ENCODE data around the gene NR3C2. TPM values are rescaled to one million over a fixed set of nuclear protein-coding genes. Genes with fewer than 3 reads are reported as not detected.

NR3C2 gene
- polyA plus RNA-seq, 1 donor from 2014 or later = 0.06 TPM

DNA sequence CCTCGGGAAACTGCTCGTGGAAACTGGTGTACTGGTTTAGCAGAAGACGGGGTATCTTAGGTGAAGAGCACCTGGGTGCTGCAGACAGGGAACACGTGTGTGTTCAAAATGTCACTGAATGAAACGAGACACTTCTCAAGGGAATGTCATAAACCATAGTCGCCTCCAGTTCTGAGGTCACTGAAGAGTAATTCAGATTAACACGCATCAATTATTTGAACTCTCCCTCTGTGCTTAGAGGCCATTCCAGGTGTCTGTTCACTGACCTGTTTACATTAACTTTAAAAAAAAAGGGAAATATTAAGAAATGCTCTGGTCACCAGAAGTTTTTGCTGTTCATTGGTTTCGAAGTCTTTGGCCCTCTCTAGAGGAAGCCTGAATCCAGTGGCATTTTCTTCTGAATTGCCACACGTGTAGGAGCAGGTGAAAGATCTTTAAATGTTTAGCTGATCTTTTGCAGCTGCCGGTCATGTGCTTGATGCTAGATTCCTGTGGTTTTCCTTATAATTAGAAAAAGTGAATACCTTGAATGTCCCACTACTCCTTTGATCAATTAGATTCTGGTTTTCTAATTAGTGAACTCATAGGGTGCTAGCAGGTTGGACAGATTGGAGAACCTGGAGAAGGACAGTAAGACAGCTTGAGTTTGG lies 379.8 kb downstream of the NR3C2 start:
- H3K79me2 ChIP-seq (replicated peaks; ENCODE audit: insufficient read depth, low read length) = no peaks in the 10 kb centered on the region
- H3K36me3 ChIP-seq (ENCODE audit: insufficient read depth, low read length) = no peaks in the 10 kb centered on the region
- H3K4me3 ChIP-seq (ENCODE audit: low read length) = no peak overlapping the region
- H3K9me3 ChIP-seq (ENCODE audit: low read length) = no peaks in the 10 kb centered on the region
- no peak overlapping the region for H2AFZ ChIP-seq (ENCODE audit: low read depth, low read length)
- TF ChIP-seq RAD21 (conservative IDR thresholded peaks at IDR 0.05) (no peak), EZH2 (IDR thresholded peaks at IDR 0.05; ENCODE audit: borderline replicate concordance, insufficient read depth, low read length, poor library complexity, severe bottlenecking) (no peak), EP300 (conservative IDR thresholded peaks at IDR 0.05; ENCODE audit: poor library complexity, severe bottlenecking) (no peak), MXI1 (conservative IDR thresholded peaks at IDR 0.05; ENCODE audit: poor library complexity, severe bottlenecking) (no peak), POLR2AphosphoS5 (IDR thresholded peaks at IDR 0.05) (no peak), SMC3 (conservative IDR thresholded peaks at IDR 0.05; ENCODE audit: poor library complexity) (no peak), TAF1 (IDR thresholded peaks at IDR 0.05; ENCODE audit: low read depth) (no peak)
- TF ChIP-seq, protein P1, sequence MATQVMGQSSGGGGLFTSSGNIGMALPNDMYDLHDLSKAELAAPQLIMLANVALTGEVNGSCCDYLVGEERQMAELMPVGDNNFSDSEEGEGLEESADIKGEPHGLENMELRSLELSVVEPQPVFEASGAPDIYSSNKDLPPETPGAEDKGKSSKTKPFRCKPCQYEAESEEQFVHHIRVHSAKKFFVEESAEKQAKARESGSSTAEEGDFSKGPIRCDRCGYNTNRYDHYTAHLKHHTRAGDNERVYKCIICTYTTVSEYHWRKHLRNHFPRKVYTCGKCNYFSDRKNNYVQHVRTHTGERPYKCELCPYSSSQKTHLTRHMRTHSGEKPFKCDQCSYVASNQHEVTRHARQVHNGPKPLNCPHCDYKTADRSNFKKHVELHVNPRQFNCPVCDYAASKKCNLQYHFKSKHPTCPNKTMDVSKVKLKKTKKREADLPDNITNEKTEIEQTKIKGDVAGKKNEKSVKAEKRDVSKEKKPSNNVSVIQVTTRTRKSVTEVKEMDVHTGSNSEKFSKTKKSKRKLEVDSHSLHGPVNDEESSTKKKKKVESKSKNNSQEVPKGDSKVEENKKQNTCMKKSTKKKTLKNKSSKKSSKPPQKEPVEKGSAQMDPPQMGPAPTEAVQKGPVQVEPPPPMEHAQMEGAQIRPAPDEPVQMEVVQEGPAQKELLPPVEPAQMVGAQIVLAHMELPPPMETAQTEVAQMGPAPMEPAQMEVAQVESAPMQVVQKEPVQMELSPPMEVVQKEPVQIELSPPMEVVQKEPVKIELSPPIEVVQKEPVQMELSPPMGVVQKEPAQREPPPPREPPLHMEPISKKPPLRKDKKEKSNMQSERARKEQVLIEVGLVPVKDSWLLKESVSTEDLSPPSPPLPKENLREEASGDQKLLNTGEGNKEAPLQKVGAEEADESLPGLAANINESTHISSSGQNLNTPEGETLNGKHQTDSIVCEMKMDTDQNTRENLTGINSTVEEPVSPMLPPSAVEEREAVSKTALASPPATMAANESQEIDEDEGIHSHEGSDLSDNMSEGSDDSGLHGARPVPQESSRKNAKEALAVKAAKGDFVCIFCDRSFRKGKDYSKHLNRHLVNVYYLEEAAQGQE (IDR thresholded peaks at IDR 0.05; ENCODE audit: borderline replicate concordance) = no peak
- TF ChIP-seq, protein P2, sequence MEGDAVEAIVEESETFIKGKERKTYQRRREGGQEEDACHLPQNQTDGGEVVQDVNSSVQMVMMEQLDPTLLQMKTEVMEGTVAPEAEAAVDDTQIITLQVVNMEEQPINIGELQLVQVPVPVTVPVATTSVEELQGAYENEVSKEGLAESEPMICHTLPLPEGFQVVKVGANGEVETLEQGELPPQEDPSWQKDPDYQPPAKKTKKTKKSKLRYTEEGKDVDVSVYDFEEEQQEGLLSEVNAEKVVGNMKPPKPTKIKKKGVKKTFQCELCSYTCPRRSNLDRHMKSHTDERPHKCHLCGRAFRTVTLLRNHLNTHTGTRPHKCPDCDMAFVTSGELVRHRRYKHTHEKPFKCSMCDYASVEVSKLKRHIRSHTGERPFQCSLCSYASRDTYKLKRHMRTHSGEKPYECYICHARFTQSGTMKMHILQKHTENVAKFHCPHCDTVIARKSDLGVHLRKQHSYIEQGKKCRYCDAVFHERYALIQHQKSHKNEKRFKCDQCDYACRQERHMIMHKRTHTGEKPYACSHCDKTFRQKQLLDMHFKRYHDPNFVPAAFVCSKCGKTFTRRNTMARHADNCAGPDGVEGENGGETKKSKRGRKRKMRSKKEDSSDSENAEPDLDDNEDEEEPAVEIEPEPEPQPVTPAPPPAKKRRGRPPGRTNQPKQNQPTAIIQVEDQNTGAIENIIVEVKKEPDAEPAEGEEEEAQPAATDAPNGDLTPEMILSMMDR (IDR thresholded peaks at IDR 0.05; ENCODE audit: poor library complexity, severe bottlenecking) = no peak
- no peaks in the 10 kb centered on the region for H4K20me1 ChIP-seq (ENCODE audit: insufficient read depth)
- H3K27ac ChIP-seq (ENCODE audit: low read length) = no peak overlapping the region
- H3K27me3 ChIP-seq (ENCODE audit: insufficient read depth, low read depth, low read length) = no peaks in the 10 kb centered on the region
- H3K9ac ChIP-seq (ENCODE audit: low read length) = no peak overlapping the region
- no peaks in the 10 kb centered on the region for H3K9me2 ChIP-seq (ENCODE audit: insufficient read depth, low read length)
- H3F3A ChIP-seq (ENCODE audit: insufficient read depth, low read length, poor library complexity, severe bottlenecking) = no peaks in the 10 kb centered on the region
- no peak overlapping the region for H3K4me2 ChIP-seq (ENCODE audit: low read length)

DNA sequence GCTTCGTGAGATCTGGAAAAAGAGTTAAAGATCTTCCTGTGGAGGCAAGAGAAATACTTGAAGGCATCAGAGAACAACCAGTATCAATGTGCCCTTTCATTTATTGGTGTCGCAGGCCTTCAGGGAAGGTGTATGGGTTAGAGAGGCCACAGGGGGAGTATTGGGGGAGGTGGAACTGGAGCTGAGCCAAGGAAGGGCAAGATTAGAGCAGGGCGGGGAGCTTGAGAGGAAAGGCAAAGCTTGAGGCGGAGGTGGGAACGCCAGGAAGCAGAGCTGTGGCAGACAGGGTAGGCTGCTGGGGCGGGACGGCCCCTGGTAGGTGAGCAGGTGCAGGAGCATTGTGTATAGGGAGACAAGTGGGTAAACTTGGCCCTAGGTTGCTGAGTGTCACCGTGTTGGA lies 380.4 kb downstream of the NR3C2 start:
- Histone ChIP-seq H3K79me2 (replicated peaks; ENCODE audit: insufficient read depth, low read length) (no peaks in the 10 kb centered on the region), H2AFZ (ENCODE audit: low read depth, low read length) (no peak overlapping the region), H3K9ac (ENCODE audit: low read length) (no peak overlapping the region), H3F3A (ENCODE audit: insufficient read depth, low read length, poor library complexity, severe bottlenecking) (no peaks in the 10 kb centered on the region), H3K27ac (ENCODE audit: low read length) (no peak overlapping the region), H3K9me3 (ENCODE audit: low read length) (no peaks in the 10 kb centered on the region), H4K20me1 (ENCODE audit: insufficient read depth) (no peaks in the 10 kb centered on the region), H3K4me2 (ENCODE audit: low read length) (no peak overlapping the region), H3K27me3 (ENCODE audit: insufficient read depth, low read depth, low read length) (no peaks in the 10 kb centered on the region), H3K36me3 (ENCODE audit: insufficient read depth, low read length) (no peaks in the 10 kb centered on the region), H3K9me2 (ENCODE audit: insufficient read depth, low read length) (no peaks in the 10 kb centered on the region), H3K4me3 (ENCODE audit: low read length) (no peak overlapping the region)
- TF ChIP-seq POLR2AphosphoS5 (IDR thresholded peaks at IDR 0.05) (no peak), SMC3 (conservative IDR thresholded peaks at IDR 0.05; ENCODE audit: poor library complexity) (no peak), MXI1 (conservative IDR thresholded peaks at IDR 0.05; ENCODE audit: poor library complexity, severe bottlenecking) (no peak), TAF1 (IDR thresholded peaks at IDR 0.05; ENCODE audit: low read depth) (no peak), EP300 (conservative IDR thresholded peaks at IDR 0.05; ENCODE audit: poor library complexity, severe bottlenecking) (no peak), EZH2 (IDR thresholded peaks at IDR 0.05; ENCODE audit: borderline replicate concordance, insufficient read depth, low read length, poor library complexity, severe bottlenecking) (no peak), RAD21 (conservative IDR thresholded peaks at IDR 0.05) (no peak)
- TF ChIP-seq, protein P2 (IDR thresholded peaks at IDR 0.05; ENCODE audit: poor library complexity, severe bottlenecking) = no peak
- TF ChIP-seq, protein P1 (IDR thresholded peaks at IDR 0.05; ENCODE audit: borderline replicate concordance) = no peak

Data from neural cell (in vitro differentiated cells).